ENCODE results near the gene EXOC3L1. TPM values are rescaled to one million over a fixed set of nuclear protein-coding genes. Genes with fewer than 3 reads are reported as not detected.

EXOC3L1 gene
- total and polyA plus RNA-seq, 2 of the 13 experiments (the other 11 are each of a cell fraction or from before 2014, with no cell fraction given): 0.12 TPM; not detected in 1

- no peak for TF ChIP-seq CHCHD3 (CRISPR knock-in tag; IDR thresholded peaks at IDR 0.05)
- TF ChIP-seq NFE2 (CRISPR knock-in tag; IDR thresholded peaks at IDR 0.05): no peak
- TF ChIP-seq, protein P1, sequence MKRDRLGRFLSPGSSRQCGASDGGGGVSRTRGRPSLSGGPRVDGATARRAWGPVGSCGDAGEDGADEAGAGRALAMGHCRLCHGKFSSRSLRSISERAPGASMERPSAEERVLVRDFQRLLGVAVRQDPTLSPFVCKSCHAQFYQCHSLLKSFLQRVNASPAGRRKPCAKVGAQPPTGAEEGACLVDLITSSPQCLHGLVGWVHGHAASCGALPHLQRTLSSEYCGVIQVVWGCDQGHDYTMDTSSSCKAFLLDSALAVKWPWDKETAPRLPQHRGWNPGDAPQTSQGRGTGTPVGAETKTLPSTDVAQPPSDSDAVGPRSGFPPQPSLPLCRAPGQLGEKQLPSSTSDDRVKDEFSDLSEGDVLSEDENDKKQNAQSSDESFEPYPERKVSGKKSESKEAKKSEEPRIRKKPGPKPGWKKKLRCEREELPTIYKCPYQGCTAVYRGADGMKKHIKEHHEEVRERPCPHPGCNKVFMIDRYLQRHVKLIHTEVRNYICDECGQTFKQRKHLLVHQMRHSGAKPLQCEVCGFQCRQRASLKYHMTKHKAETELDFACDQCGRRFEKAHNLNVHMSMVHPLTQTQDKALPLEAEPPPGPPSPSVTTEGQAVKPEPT (CRISPR knock-in tag; IDR thresholded peaks at IDR 0.05; ENCODE audit: low read depth): no peak
- TF ChIP-seq, protein P2, sequence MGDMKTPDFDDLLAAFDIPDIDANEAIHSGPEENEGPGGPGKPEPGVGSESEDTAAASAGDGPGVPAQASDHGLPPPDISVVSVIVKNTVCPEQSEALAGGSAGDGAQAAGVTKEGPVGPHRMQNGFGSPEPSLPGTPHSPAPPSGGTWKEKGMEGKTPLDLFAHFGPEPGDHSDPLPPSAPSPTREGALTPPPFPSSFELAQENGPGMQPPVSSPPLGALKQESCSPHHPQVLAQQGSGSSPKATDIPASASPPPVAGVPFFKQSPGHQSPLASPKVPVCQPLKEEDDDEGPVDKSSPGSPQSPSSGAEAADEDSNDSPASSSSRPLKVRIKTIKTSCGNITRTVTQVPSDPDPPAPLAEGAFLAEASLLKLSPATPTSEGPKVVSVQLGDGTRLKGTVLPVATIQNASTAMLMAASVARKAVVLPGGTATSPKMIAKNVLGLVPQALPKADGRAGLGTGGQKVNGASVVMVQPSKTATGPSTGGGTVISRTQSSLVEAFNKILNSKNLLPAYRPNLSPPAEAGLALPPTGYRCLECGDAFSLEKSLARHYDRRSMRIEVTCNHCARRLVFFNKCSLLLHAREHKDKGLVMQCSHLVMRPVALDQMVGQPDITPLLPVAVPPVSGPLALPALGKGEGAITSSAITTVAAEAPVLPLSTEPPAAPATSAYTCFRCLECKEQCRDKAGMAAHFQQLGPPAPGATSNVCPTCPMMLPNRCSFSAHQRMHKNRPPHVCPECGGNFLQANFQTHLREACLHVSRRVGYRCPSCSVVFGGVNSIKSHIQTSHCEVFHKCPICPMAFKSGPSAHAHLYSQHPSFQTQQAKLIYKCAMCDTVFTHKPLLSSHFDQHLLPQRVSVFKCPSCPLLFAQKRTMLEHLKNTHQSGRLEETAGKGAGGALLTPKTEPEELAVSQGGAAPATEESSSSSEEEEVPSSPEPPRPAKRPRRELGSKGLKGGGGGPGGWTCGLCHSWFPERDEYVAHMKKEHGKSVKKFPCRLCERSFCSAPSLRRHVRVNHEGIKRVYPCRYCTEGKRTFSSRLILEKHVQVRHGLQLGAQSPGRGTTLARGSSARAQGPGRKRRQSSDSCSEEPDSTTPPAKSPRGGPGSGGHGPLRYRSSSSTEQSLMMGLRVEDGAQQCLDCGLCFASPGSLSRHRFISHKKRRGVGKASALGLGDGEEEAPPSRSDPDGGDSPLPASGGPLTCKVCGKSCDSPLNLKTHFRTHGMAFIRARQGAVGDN (CRISPR knock-in tag; IDR thresholded peaks at IDR 0.05): peak; percentile 18; the same call in 1 of the 2 replicates
- no peak for TF ChIP-seq ZNF121 (CRISPR knock-in tag; IDR thresholded peaks at IDR 0.05)
- no peak for TF ChIP-seq ZBTB38 (CRISPR knock-in tag; IDR thresholded peaks at IDR 0.05)
- TF ChIP-seq ZNF260 (CRISPR knock-in tag; IDR thresholded peaks at IDR 0.05; ENCODE audit: borderline replicate concordance, low read depth): no peak
- no peak for TF ChIP-seq ZBED4 (CRISPR knock-in tag; IDR thresholded peaks at IDR 0.05; ENCODE audit: borderline replicate concordance)
- TF ChIP-seq RXRB (CRISPR knock-in tag; IDR thresholded peaks at IDR 0.05; ENCODE audit: borderline replicate concordance): no peak
- TF ChIP-seq, protein P3, sequence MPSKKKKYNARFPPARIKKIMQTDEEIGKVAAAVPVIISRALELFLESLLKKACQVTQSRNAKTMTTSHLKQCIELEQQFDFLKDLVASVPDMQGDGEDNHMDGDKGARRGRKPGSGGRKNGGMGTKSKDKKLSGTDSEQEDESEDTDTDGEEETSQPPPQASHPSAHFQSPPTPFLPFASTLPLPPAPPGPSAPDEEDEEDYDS (CRISPR knock-in tag; IDR thresholded peaks at IDR 0.05): no peak
- TF ChIP-seq ZNF512 (CRISPR knock-in tag; IDR thresholded peaks at IDR 0.05): no peak
- TF ChIP-seq ATRX (CRISPR knock-in tag; IDR thresholded peaks at IDR 0.05; ENCODE audit: borderline replicate concordance): no peak
- TF ChIP-seq NR2F1 (CRISPR knock-in tag; IDR thresholded peaks at IDR 0.05): no peak
- TF ChIP-seq TEAD3 (CRISPR knock-in tag; optimal IDR thresholded peaks at IDR 0.05; ENCODE audit: borderline replicate concordance): no peak
Measured at GRCh38 chr16:67213197-67214019, 23.5 kb upstream of the EXOC3L1 start (continued).

Data from HepG2 (cell line).